ENCODE measurements around the gene CERS2.
"Not testable (repeated sequence)": the region's sequence is repeated elsewhere in the genome, so short reads cannot be mapped to it uniquely, and the experiment has no call there.

Gene CERS2

DNA sequence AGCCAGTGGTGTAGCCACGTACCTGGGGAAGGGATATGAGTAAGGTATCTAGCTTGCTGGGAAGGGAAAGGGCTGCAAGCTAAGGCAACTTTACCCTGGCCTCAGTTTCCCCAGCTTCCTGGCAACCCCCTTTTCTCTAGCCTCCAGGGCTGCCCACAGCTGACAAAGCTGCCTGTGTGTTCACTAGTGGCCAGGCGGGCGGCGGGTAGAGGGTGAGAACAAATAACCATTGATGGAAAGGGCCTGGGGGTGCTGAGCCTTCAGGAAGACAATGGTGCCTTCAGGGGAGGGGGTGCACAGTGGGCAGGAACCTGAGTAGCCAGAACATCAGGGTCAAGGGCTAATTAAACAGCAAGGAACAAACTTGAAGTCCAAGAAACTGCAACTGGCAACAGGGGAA lies 6.1 kb downstream of the CERS2 start:
- DNase-seq = no peak

DNA sequence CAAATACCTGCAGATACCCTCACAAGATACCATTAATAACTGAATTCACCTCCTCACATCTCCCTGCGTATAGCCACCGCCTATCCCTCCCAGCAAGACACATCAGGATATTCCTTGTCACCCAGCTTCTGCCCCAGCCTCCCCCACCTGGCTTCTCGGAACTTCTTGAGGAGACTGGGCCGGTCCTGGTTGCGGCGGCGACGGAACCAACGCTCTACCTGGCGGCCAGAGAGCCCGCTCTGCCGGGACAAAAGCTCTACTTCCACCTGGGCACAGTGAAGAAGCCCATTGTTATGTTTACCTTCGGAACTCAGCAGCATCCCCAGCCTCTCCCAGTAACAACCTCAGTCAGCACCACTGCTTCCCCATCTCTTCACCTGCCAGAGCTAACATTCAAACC lies 6.7 kb downstream of the CERS2 start:
- DNase-seq = no peak

DNA sequence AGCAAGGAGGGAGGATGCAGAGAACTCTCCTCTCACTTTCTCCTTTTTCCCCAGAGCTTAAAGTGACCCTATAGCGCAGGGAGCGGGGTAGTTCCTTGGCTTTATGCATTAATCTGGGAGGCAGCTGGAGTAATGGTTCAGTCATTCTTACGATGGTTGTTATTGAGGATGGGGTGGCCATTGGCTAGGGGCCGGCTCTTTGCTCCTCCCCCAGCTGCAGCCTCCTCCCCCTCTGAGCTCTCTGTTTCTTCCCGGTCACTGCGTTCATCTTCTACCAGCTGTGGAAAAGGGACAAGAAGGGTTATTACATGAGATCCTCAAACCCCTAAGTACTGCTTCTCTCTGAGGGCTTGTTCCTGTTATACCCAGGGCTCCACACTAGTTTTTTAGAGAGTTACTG lies 8.6 kb downstream of the CERS2 start:
- DNase-seq = no peak

DNA sequence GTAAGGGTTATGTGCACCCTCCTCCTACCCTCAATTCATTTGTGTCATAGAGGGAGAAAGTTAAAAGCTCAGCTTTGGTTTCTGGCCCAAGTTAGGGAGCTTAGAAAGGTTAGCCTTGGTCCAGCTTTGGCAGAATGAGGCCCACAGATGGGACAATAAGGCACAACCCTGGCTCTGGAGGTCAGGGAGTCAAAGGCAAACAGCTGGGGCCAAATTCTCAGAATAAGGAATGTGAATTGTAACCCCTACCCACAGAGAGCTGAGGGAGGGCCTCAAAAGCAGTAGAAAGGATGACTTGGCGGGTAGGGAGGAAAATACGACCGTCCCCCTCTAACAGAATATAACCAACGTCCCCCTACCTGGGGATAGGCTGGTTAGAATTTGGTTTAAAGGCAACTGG lies 9.0 kb downstream of the CERS2 start:
- no peak for DNase-seq

DNA sequence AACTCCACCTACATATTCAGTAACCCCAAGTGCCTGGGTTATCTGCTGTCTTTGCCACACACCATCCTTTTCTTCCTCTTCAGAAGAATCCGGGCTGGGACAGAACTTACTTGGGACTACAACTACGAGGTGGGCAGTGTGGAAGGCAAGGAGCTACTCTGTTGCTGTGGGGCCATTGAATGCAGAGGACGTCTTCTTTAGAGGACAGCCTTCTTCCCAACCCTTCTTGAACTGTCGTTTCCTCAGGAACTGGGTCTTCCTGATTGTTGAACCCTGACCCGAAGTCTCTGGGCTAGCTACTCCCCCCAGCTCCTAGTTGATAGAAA lies 10.5 kb downstream of the CERS2 start:
- DNase-seq = no peak

DNA sequence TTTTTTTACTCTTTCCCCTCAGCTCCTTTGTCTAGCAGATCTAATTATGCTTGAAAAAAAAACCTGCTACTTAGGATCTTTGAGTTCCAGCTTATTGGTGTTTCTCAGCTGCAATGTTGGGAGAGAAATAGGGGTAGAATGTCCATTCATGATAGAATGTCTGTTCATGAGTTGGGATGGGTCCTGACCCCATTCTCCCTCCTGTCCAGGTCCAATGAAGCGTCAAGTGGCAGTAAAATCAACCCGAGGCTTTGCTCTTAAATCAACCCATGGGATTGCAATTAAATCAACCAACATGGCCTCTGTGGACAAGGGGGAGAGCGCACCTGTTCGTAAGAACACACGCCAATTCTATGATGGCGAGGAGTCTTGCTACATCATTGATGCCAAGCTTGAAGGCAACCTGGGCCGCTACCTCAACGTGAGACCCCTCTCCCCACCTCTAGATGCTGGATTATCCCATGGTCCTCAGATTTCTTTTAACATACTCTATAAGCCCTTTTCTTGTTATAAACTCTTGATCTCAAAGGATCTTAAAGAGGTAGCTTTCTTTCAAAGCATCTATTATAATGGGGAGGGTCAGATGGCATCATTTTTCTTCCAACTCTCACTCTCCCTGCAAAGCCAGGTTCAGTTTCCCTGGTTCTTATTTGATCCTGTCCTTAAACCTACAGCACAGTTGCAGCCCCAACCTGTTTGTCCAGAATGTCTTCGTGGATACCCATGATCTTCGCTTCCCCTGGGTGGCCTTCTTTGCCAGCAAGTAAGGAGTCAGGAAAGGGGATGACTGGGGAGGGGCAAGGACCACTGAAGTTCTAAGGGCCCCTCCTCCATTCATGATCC lies 11.1 kb downstream of the CERS2 start:
- no peak for DNase-seq

DNA sequence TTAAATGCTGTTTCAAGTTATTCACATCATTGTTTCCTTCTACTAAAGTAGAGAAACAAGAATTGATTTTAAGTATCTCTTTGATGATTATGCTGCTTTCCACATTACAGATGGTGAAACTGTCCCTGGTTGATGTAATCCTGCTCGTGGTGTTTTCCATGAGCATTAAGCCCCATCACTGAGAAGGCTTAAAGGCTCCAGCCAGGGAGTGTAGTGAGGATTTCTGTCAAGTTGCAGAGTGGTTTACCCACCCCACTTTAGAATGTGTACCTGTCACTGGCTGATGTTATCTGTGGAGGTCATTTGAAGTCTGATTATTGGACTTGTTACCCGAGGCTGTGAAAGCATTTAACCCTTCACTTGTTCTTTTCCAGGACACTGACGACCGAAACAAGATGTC lies 12.9 kb downstream of the CERS2 start:
- no peak for DNase-seq

DNA sequence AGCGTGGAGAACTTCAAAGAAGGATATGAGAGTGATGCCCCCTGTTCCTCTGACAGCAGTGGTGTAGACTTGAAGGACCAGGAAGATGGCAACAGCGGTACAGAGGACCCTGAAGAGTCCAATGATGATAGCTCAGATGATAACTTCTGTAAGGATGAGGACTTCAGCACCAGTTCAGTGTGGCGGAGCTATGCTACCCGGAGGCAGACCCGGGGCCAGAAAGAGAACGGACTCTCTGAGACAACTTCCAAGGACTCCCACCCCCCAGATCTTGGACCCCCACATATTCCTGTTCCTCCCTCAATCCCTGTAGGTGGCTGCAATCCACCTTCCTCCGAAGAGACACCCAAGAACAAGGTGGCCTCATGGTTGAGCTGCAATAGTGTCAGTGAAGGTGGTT lies 14.0 kb downstream of the CERS2 start:
- DNase-seq = no peak

DNA sequence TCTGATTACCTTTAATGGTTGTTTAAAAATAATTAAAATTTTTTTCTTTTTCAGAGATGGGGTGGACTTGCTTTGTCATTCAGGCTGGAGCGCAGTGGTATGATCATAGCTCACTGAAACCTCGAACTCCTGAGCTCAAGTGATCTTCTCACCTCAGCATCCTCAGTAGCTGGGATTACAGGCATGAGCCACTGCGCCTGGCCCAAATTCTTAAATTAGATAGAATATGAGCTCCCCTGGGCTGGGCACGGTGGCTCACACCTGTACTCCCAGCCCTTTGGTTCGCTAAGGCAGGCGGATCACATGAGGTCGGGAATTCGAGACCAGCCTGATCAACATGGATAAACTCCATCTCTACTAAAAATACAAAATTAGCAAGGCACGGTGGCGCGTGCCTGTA lies 17.0 kb downstream of the CERS2 start:
- DNase-seq = no peak

DNA sequence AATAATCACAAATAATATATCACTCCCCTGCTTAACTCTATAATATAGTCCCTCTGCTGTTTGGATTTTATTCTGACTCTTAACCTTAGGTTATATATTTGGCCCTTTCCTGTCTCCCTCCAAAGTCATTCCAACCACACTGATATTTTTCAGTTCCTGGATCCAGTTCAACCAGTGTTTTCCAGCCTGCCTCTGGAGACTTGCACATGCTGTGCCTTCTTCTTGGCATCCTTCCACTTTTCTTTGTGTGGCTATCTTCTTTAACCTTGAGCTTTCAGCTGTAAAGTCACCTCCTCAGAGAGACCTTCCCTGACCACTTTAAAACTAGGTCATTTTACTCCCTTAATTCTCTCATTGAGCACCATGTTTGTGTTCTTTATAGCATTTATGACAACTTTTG lies 19.4 kb downstream of the CERS2 start:
- DNase-seq = no peak

DNA sequence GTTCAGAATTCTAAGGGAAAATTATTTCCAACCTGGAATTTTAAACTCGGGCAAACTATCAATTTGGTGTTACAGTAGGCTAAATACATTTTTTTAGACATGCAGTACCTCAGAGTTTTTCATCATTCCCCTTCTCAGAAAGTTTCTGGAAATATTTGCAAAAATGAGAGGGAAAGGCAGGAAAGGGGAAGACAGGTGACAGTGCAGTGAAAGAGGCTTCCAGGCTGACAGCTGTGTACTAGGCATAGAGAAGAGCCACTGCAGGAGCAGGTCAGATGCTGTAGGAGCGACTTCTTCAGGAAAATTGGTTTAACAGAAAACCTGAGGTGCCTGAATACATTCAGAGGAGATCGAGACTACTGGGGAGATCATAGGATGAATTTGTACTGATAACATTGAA lies 19.9 kb downstream of the CERS2 start:
- DNase-seq = no peak

DNA sequence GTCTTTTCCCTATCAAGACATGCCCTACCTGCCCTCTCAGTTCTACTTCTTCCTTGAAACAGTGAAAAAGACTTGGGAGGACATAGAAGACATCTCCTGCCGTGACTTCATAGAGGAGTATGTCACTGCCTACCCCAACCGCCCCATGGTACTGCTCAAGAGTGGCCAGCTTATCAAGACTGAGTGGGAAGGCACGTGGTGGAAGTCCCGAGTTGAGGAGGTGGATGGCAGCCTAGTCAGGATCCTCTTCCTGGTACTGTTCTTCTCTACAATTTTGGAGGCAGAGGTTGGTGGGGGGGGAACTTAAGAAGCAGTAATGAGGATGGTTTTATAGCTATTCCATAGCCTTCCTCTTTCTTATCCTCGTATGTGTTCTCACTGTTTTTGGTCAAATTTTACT lies 29.8 kb downstream of the CERS2 start:
- no peak for DNase-seq

DNA sequence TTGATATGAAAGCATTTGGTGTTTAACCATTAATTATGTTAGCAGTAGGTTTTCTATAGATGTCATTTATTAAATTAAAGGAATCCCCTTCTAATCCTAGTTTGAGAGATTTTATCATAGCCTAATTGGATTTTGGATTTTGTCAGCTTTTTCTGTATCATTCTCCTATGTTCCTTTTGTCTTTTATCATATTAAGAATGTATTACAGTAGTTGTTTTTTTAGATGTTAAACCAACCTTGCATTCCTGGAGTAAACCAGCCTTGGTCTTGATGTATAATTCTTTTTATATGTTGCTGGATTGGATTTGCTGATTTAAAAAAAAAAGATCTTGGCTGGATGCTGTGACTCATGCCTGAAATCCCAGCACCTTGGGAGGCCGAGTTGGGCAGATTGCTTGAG lies 42.9 kb downstream of the CERS2 start:
- no peak for DNase-seq

DNA sequence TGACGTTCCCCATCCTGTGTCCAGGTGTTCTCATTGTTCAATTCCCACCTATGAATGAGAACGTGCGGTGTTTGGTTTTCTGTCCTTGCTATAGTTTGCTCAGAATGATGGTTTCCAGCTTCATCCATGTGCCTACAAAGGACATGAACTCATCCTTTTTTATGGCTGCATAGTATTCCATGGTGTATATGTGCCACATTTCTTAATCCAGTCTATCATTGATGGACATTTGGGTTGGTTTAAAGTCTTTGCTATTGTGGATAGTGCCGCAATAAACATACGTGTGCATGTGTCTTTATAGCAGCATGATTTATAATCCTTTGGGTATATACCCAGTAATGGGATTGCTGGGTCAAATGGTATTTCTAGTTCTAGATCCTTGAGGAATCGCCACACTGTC lies 45.9 kb downstream of the CERS2 start:
- DNase-seq = not testable (repeated sequence)

DNA sequence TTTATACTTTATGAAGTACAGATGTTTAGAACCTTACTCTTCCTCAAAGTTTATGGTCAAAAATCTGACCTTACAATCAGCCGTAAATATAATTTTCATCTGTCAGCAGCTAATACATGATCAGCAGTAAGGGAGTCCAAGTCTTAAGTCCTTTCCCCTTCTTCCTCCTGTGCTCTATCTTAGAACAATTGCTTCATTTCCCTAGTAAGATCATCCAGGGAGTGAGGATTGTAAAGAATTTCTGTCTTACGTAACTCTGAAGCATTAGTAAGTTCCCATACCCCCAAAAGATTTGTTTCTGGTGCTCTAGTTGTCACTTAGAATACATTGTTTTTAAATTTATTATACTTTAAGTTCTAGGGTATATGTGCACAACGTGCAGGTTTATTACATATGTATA lies 46.3 kb downstream of the CERS2 start:
- no peak for DNase-seq

DNA sequence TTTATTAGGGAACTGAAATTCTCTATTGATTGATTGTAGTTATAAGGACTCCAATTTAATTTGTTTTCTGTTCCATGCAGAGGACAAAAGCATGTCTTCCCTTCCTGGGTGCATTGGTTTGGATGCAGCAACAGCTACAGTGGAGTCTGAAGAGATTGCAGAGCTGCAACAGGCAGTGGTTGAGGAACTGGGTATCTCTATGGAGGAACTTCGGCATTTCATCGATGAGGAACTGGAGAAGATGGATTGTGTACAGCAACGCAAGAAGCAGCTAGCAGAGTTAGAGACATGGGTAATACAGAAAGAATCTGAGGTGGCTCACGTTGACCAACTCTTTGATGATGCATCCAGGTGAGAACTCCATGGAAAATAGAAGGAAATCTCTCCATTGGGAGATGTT lies 47.0 kb downstream of the CERS2 start:
- no peak for DNase-seq

DNA sequence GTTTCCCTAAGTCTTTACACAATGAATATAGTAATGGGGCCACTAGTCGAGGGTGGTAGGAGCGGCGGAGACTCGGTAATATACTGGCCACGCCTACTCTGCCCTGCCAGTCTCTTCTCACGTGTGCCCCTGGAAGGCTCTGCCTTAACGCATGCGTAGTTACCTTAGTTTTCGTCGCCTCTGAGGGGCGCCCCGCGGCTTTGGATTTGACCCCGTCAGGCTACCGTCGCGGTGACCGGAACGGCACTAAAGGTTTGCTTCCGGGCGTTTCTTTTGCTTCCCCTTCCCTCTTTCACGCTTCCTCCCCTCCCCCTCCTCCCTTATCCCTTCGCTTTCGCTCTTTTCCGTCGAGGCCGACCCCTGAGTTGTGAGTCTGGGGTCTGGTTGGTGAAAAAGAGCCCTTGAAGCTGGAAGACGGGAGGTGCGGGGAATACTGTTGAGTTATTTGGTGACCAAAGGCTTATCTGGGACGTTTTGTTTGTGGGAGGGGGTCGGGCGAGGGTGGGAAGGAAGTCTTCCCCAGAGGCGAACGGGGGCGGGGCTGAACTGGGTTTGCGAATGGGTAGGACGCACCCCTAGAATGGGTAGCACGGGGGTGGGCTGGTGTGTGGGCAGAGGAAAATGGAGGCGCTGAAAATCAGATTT lies 48.4 kb downstream of the CERS2 start, which contains the start of gene SETDB1:
SETDB1 (plus strand) TSS at position 267 of the 645 bp plus-strand sequence. CDS start 1,352 bp downstream, outside the sequence.
- peak; percentile 99 for DNase-seq

DNA sequence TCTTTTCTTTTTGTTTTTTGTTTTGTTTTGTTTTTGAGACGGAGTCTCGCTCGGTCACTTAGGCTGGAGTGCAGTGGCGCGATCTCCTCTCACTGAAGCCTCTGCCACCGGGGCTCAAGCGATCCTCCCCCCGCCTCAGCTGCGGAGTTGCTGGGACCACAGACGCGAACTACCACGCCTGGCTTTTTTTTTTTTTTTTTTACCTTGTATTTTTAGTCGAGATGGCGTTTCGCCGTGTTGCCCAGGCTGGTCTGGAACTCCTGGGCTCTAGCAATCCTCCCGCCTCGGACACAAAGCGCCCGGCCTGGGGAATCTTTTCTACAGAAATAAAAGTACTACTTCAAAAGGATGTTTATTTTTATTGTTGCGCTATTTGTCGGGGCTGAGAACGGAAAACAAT lies 49.6 kb downstream of the CERS2 start:
- DNase-seq = no peak

DNA sequence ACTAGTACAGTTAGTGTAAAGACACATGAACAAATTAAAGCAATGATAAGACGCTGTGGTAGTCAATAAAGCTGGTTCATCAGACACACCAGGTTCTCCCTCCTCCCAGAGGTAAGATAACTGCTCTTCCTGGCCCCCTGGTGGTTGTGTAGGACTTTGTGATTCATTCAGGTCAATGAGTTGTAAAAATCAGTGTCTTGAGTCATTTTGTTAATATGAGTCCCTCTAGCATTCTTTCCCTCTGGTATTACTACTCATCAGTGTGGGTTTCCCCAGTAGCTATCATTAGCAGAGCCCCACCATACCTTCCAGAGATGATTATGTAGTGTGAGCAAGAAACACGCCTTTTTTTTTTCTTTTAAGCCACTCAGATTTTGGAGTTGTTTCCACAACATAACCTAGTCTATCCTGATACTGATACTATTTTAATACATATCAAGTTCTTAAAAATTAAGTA lies 52.1 kb downstream of the CERS2 start:
- peak; percentile 47 for DNase-seq

DNA sequence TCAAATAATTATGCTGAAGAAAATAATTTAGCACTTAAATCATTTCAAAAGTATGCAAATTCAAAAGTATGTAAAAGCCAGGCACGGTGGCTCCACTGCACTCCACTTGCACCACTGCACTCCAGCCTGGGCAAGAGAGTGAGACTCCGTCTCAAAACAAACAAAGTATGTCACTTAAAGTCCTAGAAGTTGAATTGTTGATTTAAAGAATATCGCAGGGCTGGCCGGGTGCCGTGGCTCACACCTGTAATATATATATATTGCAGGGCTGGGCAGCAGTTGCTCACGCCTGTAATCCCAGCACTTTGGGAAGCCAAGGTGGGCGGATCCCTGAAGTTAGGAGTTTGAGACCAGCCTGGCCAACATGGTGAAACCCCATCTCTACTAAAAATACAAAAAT lies 57.2 kb downstream of the CERS2 start:
- DNase-seq = no peak

Data from NCI-H2081 treated with DMSO at 0.1 percent for 48 hours (cell line).